CD4-positive, CD25-positive, alpha-beta regulatory T cell (primary cell): Measurements from ENCODE around the gene PDE4B. TPM values are rescaled to one million over a fixed set of nuclear protein-coding genes. Genes with fewer than 3 reads are reported as not detected.

Experiments used
- ATAC-seq, 2 donors: fragments of 150-1000 bp; cut with Tn5 transposase; one replicate each; pipeline ENCODE4 v1.10.0; 2021; ENCODE audit warnings: low read depth in 2 of 2, moderate number of reproducible peaks in 2 of 2, moderate library complexity in 1 of 2
- DNase-seq, 3 donors: peaks; one replicate each; pipeline versions ENCODE4 v3.0.0 to v3.0.0-alpha.2; 2012 to 2022; ENCODE audit warnings: mixed read lengths in 1 of 3
- H3K27ac ChIP-seq: one replicate; pipeline ENCODE4 v1.7.0; 2013; ENCODE audit warnings: mild to moderate bottlenecking, low read length; ENCODE audit not compliant: insufficient read depth, poor library complexity, severe bottlenecking
- H3K27me3 ChIP-seq: one replicate; pipeline ENCODE4 v1.7.0; 2013; ENCODE audit warnings: low read length; ENCODE audit not compliant: control insufficient read depth, insufficient read depth
- H3K36me3 ChIP-seq: one replicate; pipeline ENCODE4 v1.7.0; 2013; ENCODE audit warnings: mild to moderate bottlenecking, low read length, moderate library complexity; ENCODE audit not compliant: control insufficient read depth, insufficient read depth
- H3K4me1 ChIP-seq: 2 replicates; pipeline ENCODE4 v1.7.0; 2013; ENCODE audit warnings: mild to moderate bottlenecking, low read length; ENCODE audit not compliant: insufficient read depth, control insufficient read depth, poor library complexity, severe bottlenecking
- H3K4me3 ChIP-seq: one replicate; pipeline ENCODE4 v1.7.0; 2013; ENCODE audit warnings: low read depth, mild to moderate bottlenecking, low read length, moderate library complexity
- H3K9me3 ChIP-seq, 2 experiments: 1 replicate in 1 of 2; 2 replicates in 1 of 2; pipeline ENCODE4 v1.7.0; 2013; ENCODE audit warnings: low read length in 2 of 2, mild to moderate bottlenecking in 1 of 2, moderate library complexity in 1 of 2; ENCODE audit not compliant: control insufficient read depth in 2 of 2
- H3K27ac Mint-ChIP-seq, 3 donors: one replicate each; pipeline ENCODE4 v1.8.0; 2020 to 2022; ENCODE audit warnings: mild to moderate bottlenecking in 3 of 3, mixed read lengths in 3 of 3, moderate library complexity in 2 of 3
- H3K27me3 Mint-ChIP-seq: one replicate; pipeline ENCODE4 v1.8.0; 2022; ENCODE audit warnings: mild to moderate bottlenecking, mixed read lengths
- H3K36me3 Mint-ChIP-seq: one replicate; pipeline ENCODE4 v1.8.0; 2020; ENCODE audit warnings: mixed read lengths
- H3K4me1 Mint-ChIP-seq, 4 donors: one replicate each; pipeline ENCODE4 v1.8.0; 2020 to 2022; ENCODE audit warnings: mixed read lengths in 4 of 4, mild to moderate bottlenecking in 1 of 4
- H3K4me3 Mint-ChIP-seq, 4 donors: one replicate each; pipeline ENCODE4 v1.8.0; 2020 to 2022; ENCODE audit warnings: mild to moderate bottlenecking in 4 of 4, mixed read lengths in 4 of 4, moderate library complexity in 3 of 4
- H3K9me3 Mint-ChIP-seq, 7 donors: one replicate each; pipeline ENCODE4 v1.8.0; 2020 to 2022; ENCODE audit warnings: mixed read lengths in 7 of 7, mild to moderate bottlenecking in 3 of 7, moderate library complexity in 2 of 7
- polyA plus RNA-seq, 4 donors: library from polyadenylated mRNA; unstranded; fragments of 300-500 nt; fragmentation: Illumina TruSeq; gene quantifications; one replicate each; pipeline ENCODE4 v1.2.3, GENCODE V29; 2021
- total RNA-seq: library from RNA; stranded (reverse); gene quantifications from one replicate; pipeline ENCODE4 v1.2.3, GENCODE V29; 2022

PDE4B gene
- total and polyA plus RNA-seq, 5 donors from 2014 or later: 63.9 to 200 (median 75.4) TPM

DNA sequence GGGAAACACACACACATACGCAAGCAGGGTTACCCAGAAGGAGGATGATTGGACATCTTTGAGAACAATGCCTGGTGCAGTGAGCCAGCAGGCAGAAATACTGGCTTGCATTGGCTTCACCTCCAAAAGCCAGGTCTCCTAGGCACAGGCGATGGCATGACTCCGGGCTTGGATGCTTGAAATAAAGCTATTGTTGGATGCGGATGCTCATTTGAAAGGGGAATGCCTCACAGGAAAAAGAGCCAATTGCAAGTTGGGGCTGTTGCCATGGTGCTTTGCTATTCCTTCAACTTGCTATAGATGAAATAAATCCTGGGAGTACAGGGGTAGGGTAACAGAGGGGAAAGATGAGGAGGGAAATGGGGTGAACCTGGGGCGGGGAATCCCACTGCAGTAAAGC is 560.6 kb downstream of the PDE4B start:
- Mint-ChIP-seq H3K27me3 (no peaks in the 10 kb centered on the region), H3K4me3 (peak overlapping the region; percentile 54 to 92 (median 72)), H3K4me1 (peaks cover 46 to 96% (median 90%) of the 10 kb centered on the region in 4 donors), H3K36me3 (peaks cover 41% of the 10 kb centered on the region), H3K27ac (peak overlapping the region; percentile 74 to 97 (median 75)), H3K9me3 (peaks cover 0 to 5% (median 0%) of the 10 kb centered on the region in 7 donors)
- peak overlapping the region; percentile 78 for H3K4me3 ChIP-seq
- H3K9me3 ChIP-seq: no peaks in the 10 kb centered on the region
- peak overlapping the region; percentile 53 for H3K27ac ChIP-seq
- H3K4me1 ChIP-seq: peaks cover 99% of the 10 kb centered on the region
- no peak for ATAC-seq
- no peak for DNase-seq
- H3K36me3 ChIP-seq: peaks cover 23% of the 10 kb centered on the region
- H3K27me3 ChIP-seq: no peaks in the 10 kb centered on the region

DNA sequence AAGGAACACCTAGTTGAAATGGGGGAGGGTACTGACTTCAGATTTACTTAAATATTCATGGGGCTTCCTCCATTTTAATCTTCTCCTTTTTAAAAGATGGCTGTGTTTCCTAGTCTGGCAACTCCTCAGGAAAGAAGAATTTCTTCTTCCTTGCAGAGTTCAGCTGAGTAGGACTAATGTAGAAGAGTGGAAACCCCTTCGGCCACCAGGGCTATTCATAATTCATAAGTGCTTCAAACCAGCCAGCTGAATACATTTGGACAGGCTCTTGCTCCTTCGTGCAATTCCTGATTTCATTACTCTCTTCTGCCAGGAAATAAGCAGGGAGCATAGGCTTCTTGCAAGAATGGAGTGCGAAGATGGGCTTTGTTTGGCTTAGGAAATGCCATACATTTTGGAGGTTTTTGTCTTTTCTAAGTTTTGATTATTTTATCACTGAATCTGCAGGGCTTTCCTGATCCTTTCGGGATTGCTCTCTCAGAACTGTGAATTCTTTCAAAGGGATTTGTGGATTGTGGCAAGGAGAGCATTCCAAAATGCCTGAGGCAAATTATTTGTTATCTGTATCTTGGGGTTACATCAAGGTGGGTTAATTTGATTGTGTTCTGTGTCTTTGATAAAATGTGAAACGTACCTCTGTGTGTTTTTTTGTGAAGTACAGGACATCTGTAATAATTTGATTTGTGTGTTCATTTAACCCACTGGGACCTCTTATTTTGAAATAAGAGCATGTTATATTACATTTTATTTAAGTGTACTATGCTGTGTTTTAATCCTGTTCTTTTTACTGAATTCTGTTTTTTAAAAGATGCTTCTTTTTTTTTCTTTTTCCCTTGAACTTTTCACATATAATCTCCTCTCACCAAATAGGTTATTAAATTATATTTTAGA is 561.9 kb downstream of the PDE4B start:
- H3K27ac Mint-ChIP-seq: peak overlapping the region in 2 of 3 donors; percentile 43 to 69
- H3K4me3 Mint-ChIP-seq: peak overlapping the region; percentile 28 to 80 (median 48)

GRCh38 chr1:66355756-66356155 is 563.1 kb downstream of the PDE4B start:
- peak overlapping the region; percentile 30 for H3K27ac ChIP-seq
- peak overlapping the region in 3 of 4 donors; percentile 28 to 70 (median 53) for H3K4me3 Mint-ChIP-seq

More for the DNA sequence above, 561.9 kb downstream of the PDE4B start:
- H3K36me3 Mint-ChIP-seq: peaks cover 48% of the 10 kb centered on the region
- DNase-seq (no peak), ATAC-seq (no peak)
- Histone ChIP-seq H3K27ac (peak overlapping the region; percentile 26), H3K9me3 (no peaks in the 10 kb centered on the region), H3K4me3 (peak overlapping the region; percentile 71), H3K36me3 (peaks cover 26% of the 10 kb centered on the region), H3K27me3 (no peaks in the 10 kb centered on the region), H3K4me1 (peaks cover 99% of the 10 kb centered on the region)
- H3K4me1 Mint-ChIP-seq: peaks cover 56 to 96% (median 91%) of the 10 kb centered on the region in 4 donors
- no peaks in the 10 kb centered on the region for H3K27me3 Mint-ChIP-seq
- H3K9me3 Mint-ChIP-seq: peaks cover 0 to 5% (median 0%) of the 10 kb centered on the region in 7 donors

GRCh38 chr1:66356605-66357004 is 563.9 kb downstream of the PDE4B start:
- H3K36me3 ChIP-seq: peaks cover 36% of the 10 kb centered on the region
- peak overlapping the region; percentile 60 for H3K27ac ChIP-seq
- H3K27me3 ChIP-seq: no peaks in the 10 kb centered on the region
- H3K4me3 ChIP-seq: peak overlapping the region; percentile 71
- H3K9me3 Mint-ChIP-seq: peaks cover 0 to 5% (median 0%) of the 10 kb centered on the region in 7 donors
- no peaks in the 10 kb centered on the region for H3K27me3 Mint-ChIP-seq
- ATAC-seq: no peak
- H3K4me1 ChIP-seq: peaks cover 90% of the 10 kb centered on the region
- H3K36me3 Mint-ChIP-seq: peaks cover 55% of the 10 kb centered on the region
- no peaks in the 10 kb centered on the region for H3K9me3 ChIP-seq
- peaks cover 59 to 91% (median 86%) of the 10 kb centered on the region in 4 donors for H3K4me1 Mint-ChIP-seq
- H3K27ac Mint-ChIP-seq: peak overlapping the region in 1 of 3 donors; percentile 21
- no peak for DNase-seq
- H3K4me3 Mint-ChIP-seq: peak overlapping the region; percentile 40 to 70 (median 61)

More at GRCh38 chr1:66355756-66356155, 563.1 kb downstream of the PDE4B start:
- peaks cover 53% of the 10 kb centered on the region for H3K36me3 Mint-ChIP-seq
- Histone ChIP-seq H3K9me3 (no peaks in the 10 kb centered on the region), H3K36me3 (peaks cover 29% of the 10 kb centered on the region), H3K4me1 (peaks cover 98% of the 10 kb centered on the region), H3K4me3 (peak overlapping the region; percentile 71), H3K27me3 (no peaks in the 10 kb centered on the region)
- peak overlapping the region in 1 of 3 donors; percentile 21 for H3K27ac Mint-ChIP-seq
- H3K4me1 Mint-ChIP-seq: peaks cover 57 to 95% (median 89%) of the 10 kb centered on the region in 4 donors
- H3K9me3 Mint-ChIP-seq: peaks cover 0 to 5% (median 0%) of the 10 kb centered on the region in 7 donors
- DNase-seq: no peak
- ATAC-seq: no peak
- no peaks in the 10 kb centered on the region for H3K27me3 Mint-ChIP-seq

DNA sequence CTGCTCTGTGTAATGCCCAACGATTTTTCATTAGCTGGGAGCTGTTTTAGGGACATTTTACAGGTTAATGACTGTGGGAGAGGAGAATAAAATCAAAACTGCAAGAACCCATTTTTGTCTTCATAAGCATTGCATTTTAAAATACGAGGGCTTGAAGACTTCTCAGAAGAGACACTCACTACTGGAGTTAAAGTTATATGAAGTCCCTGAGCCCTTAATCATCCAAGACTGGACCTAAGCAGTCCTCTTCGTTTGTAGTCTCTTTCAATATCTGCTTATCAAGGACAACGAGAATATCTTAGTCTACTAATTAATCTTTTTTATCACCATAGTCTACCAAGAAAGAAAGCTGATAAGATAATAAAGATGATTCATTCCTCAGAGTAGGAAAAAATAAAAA is 564.3 kb downstream of the PDE4B start:
- H3K4me1 ChIP-seq: peaks cover 85% of the 10 kb centered on the region
- H3K9me3 ChIP-seq: no peaks in the 10 kb centered on the region
- H3K4me3 ChIP-seq: peak overlapping the region; percentile 71
- H3K4me1 Mint-ChIP-seq: peaks cover 59 to 91% (median 86%) of the 10 kb centered on the region in 4 donors
- peak overlapping the region; percentile 60 for H3K27ac ChIP-seq
- peaks cover 55% of the 10 kb centered on the region for H3K36me3 Mint-ChIP-seq
- DNase-seq: no peak
- peaks cover 0 to 2% (median 0%) of the 10 kb centered on the region in 7 donors for H3K9me3 Mint-ChIP-seq
- H3K27ac Mint-ChIP-seq: peak overlapping the region in 1 of 3 donors; percentile 61
- H3K27me3 ChIP-seq: no peaks in the 10 kb centered on the region
- no peak for ATAC-seq
- peak overlapping the region; percentile 24 to 77 (median 55) for H3K4me3 Mint-ChIP-seq
- H3K36me3 ChIP-seq: peaks cover 40% of the 10 kb centered on the region
- no peaks in the 10 kb centered on the region for H3K27me3 Mint-ChIP-seq

GRCh38 chr1:66357478-66358197 is 564.9 kb downstream of the PDE4B start:
- Mint-ChIP-seq H3K36me3 (peaks cover 58% of the 10 kb centered on the region), H3K27ac (peak overlapping the region; percentile 20 to 71 (median 61)), H3K9me3 (no peaks in the 10 kb centered on the region), H3K4me3 (peak overlapping the region; percentile 17 to 77 (median 47)), H3K4me1 (peaks cover 62 to 91% (median 86%) of the 10 kb centered on the region in 4 donors), H3K27me3 (no peaks in the 10 kb centered on the region)
- peaks cover 46% of the 10 kb centered on the region for H3K36me3 ChIP-seq
- H3K9me3 ChIP-seq: no peaks in the 10 kb centered on the region
- DNase-seq (peak in 2 of 3 donors; percentile 44 to 69), ATAC-seq (peak; percentile 50 to 58)
- peak overlapping the region; percentile 60 for H3K27ac ChIP-seq
- peak overlapping the region; percentile 71 for H3K4me3 ChIP-seq
- peaks cover 79% of the 10 kb centered on the region for H3K4me1 ChIP-seq
- no peaks in the 10 kb centered on the region for H3K27me3 ChIP-seq

DNA sequence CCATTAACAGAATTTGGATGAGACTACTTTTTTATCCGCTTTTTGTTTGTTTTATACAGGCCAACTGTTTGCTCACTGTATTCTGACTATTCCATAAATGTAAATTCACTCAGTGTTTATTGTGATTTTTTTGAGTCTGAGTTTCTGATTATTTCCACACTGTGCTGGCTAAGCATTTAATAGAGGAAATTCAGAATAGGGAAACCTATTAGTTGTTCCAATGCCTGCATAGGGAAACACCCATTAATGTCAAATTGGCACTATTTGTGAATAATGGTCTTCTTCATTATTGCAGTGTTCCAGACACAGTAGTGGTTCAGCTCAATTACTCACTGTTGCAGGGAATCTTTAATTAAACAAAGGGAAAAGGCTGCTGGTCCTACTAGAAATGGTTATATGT is 566.6 kb downstream of the PDE4B start:
- H3K36me3 Mint-ChIP-seq: peaks cover 61% of the 10 kb centered on the region
- peak overlapping the region; percentile 60 to 88 (median 72) for H3K27ac Mint-ChIP-seq
- no peaks in the 10 kb centered on the region for H3K27me3 Mint-ChIP-seq
- H3K9me3 ChIP-seq: no peaks in the 10 kb centered on the region
- peak overlapping the region in 2 of 4 donors; percentile 52 to 59 for H3K4me3 Mint-ChIP-seq
- no peaks in the 10 kb centered on the region for H3K27me3 ChIP-seq
- peaks cover 73% of the 10 kb centered on the region for H3K4me1 ChIP-seq
- H3K36me3 ChIP-seq: peaks cover 63% of the 10 kb centered on the region
- ATAC-seq: no peak
- peak overlapping the region; percentile 35 for H3K27ac ChIP-seq
- H3K4me1 Mint-ChIP-seq: peaks cover 58 to 84% (median 81%) of the 10 kb centered on the region in 4 donors
- no peaks in the 10 kb centered on the region for H3K9me3 Mint-ChIP-seq
- no peak for DNase-seq
- H3K4me3 ChIP-seq: peak overlapping the region; percentile 34
